WI38 (cell line): ENCODE results near the gene TPP1.

ENCODE experiments used
- H3K4me3 ChIP-seq: 2 replicates; pipeline ENCODE4 v1.5.1; 2011; ENCODE audit warnings: low read depth, mild to moderate bottlenecking, control low read depth, low read length
- TF ChIP-seq, protein P1 (sequence below): IDR thresholded peaks from 2 replicates; pipeline ENCODE4 v1.5.1; 2012; ENCODE audit warnings: low read depth, mild to moderate bottlenecking, control low read depth, low read length

Gene TPP1

DNA sequence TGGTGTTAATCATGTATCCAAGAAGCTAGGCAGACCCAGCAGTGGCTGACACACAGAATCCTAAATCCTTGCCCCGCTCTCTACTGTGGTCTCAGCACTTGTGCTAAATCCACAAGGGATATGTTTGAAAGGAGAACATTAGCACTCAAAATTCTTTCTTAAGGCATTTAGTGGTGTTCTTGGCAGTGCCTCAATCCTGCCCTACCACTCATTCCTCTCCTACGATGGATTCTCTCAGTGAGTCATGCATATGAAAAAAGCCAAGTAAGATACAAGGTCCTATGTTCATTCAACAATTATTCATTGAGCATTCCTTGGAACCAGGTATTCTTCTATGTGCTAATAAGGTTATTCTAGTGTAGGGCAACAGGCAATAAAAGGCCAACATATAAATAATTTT, 47.0 kb downstream of the TPP1 start:
- H3K4me3 ChIP-seq, result no peak overlapping the region
- TF ChIP-seq, protein P1, sequence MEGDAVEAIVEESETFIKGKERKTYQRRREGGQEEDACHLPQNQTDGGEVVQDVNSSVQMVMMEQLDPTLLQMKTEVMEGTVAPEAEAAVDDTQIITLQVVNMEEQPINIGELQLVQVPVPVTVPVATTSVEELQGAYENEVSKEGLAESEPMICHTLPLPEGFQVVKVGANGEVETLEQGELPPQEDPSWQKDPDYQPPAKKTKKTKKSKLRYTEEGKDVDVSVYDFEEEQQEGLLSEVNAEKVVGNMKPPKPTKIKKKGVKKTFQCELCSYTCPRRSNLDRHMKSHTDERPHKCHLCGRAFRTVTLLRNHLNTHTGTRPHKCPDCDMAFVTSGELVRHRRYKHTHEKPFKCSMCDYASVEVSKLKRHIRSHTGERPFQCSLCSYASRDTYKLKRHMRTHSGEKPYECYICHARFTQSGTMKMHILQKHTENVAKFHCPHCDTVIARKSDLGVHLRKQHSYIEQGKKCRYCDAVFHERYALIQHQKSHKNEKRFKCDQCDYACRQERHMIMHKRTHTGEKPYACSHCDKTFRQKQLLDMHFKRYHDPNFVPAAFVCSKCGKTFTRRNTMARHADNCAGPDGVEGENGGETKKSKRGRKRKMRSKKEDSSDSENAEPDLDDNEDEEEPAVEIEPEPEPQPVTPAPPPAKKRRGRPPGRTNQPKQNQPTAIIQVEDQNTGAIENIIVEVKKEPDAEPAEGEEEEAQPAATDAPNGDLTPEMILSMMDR, result no peak

DNA sequence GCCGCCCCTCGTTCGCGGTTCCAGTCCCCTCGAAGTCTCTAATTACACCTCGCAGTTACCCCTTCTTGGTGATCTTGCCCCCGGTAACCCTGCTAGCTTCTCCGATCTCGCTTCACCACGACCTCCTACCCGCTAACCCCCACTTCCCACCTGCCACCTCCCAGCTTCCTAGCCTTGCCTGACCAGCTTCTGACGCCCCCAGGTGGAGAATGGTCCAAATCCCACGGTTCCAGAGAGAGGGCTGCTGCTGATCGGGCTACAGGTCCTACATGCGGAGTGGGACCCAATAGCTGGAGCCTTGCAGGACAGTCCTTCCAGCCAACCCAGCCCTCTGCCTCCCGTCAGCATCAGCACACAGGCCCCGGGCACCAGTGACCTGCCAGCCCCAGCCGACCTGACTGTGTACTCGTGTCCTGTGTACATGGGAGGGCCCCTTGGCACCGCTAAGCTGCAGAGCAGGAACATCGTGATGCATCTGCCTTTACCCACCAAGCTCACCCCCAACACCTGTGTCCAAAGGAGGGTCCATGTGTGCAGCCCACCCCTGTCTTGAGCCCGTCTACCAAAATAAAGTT, 47.7 kb downstream of the TPP1 start:
- TF ChIP-seq, protein P1, result no peak
- H3K4me3 ChIP-seq, result no peak overlapping the region

- H3K4me3 ChIP-seq, result no peak overlapping the region
Observed at GRCh38 chr11:6570691-6571427, 48.4 kb downstream of the TPP1 start.

DNA sequence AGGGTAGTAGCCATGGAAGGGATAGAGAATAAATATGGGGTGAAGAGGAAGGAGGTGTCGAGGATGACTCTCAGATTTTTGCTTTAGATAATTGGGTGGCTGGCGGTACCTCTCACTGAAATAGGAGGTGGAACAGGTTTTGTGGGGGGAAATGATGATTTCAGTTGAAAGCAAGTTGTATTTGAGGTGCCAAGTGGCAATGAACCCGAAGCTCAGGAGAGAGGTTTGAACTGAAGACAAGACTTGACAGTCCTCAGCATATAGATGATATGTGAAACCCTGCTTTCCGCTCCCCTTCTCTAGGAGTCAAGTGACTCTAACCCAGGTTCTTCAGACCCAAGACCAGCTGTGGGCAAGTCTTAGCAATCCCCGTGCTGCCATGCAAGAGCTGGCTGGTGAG, 49.5 kb downstream of the TPP1 start:
- H3K4me3 ChIP-seq, result no peak overlapping the region
- TF ChIP-seq, protein P1, result no peak

More at GRCh38 chr11:6570691-6571427, 48.4 kb downstream of the TPP1 start:
- TF ChIP-seq, protein P1, result no peak

- no peak overlapping the region for H3K4me3 ChIP-seq
- TF ChIP-seq, protein P1, result no peak
Observed at GRCh38 chr11:6568191-6568918, 50.9 kb downstream of the TPP1 start.

- TF ChIP-seq, protein P1, result no peak
Observed at GRCh38 chr11:6567371-6567745, 51.9 kb downstream of the TPP1 start.

More at GRCh38 chr11:6567371-6567745, 51.9 kb downstream of the TPP1 start:
- H3K4me3 ChIP-seq, result no peak overlapping the region
